ENCODE measurements around the gene TBC1D4. TPM values are rescaled to one million over a fixed set of nuclear protein-coding genes. Genes with fewer than 3 reads are reported as not detected.
"Not testable (repeated sequence)": the region's sequence is repeated elsewhere in the genome, so short reads cannot be mapped to it uniquely, and the experiment has no call there.

The TBC1D4 gene
- total RNA-seq, 4 donors from 2014 or later = 14.9 to 20.8 (median 16.6) TPM

DNA sequence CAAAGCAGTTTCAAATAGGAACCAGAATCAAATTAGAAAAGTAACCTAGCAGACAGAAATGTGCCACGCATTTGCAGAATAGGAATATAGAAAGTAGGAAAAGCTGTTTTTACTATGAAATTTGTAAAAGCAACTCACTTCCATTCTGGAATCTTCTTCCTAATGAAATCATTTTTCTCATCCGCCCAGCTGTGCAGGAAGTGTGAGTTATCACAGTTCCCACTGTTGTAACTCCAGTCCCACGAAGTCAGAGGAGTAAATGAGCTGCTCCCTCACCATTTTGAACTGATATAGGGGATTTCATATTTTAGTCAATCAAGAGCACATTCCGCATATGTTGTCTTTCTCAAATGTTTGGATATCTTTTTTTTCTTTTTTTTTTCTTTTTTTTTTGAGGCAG is 230.8 kb downstream of the TBC1D4 start:
- no peak for DNase-seq
- WGBS, 2 donors = 77 to 79% methylated on average over 4 of the region's 4 CpGs

DNA sequence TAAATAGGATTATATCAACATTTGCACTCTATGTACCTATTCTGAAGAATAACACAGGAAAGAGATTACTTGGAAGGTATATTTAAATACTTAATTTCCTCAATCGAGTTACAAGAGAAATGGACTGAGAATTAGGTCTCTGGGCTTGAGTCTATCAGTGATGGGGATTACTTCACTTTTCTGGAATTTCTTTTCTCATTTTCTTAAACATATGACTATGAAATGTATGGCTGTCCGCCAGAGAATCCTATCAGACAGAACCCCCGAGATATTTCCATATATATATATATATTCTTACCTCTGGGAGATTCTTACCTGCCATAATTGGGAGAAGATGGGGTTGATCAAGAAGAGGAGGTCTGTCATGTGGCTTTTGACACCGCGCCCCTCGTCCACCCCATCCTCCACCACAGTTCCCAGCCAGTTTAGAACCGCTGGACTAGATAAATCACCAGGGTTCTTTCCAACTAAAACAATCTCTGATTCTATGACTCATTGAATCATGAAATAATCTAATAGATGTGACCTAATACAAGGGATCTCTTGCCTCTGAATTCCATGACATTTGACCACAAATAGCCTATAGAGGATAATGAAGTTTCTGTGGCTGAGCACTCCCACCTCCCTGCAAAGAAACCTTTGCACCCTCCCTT is 231.3 kb downstream of the TBC1D4 start:
- intact Hi-C loops (cut with DNase I) = no loop called here
- no peak for TF ChIP-seq POLR2A (IDR thresholded peaks at IDR 0.05)
- TF ChIP-seq, protein P1, sequence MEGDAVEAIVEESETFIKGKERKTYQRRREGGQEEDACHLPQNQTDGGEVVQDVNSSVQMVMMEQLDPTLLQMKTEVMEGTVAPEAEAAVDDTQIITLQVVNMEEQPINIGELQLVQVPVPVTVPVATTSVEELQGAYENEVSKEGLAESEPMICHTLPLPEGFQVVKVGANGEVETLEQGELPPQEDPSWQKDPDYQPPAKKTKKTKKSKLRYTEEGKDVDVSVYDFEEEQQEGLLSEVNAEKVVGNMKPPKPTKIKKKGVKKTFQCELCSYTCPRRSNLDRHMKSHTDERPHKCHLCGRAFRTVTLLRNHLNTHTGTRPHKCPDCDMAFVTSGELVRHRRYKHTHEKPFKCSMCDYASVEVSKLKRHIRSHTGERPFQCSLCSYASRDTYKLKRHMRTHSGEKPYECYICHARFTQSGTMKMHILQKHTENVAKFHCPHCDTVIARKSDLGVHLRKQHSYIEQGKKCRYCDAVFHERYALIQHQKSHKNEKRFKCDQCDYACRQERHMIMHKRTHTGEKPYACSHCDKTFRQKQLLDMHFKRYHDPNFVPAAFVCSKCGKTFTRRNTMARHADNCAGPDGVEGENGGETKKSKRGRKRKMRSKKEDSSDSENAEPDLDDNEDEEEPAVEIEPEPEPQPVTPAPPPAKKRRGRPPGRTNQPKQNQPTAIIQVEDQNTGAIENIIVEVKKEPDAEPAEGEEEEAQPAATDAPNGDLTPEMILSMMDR (IDR thresholded peaks at IDR 0.05) = no peak
- no peak for DNase-seq
- WGBS, 2 donors = 57 to 62% methylated on average over 7 of the region's 7 CpGs
- Histone ChIP-seq H3K36me3 (no peaks in the 10 kb centered on the region), H3K4me3 (no peak overlapping the region), H3K4me1 (no peaks in the 10 kb centered on the region), H3K27ac (no peak overlapping the region), H3K27me3 (no peaks in the 10 kb centered on the region), H3K9me3 (peaks cover 0 to 8% (median 0%) of the 10 kb centered on the region in 3 donors)

More for the DNA sequence above, 230.8 kb downstream of the TBC1D4 start:
- TF ChIP-seq POLR2A (IDR thresholded peaks at IDR 0.05) = no peak
- TF ChIP-seq, protein P1 (IDR thresholded peaks at IDR 0.05) = no peak
- H3K4me1 ChIP-seq = no peaks in the 10 kb centered on the region
- peaks cover 0 to 8% (median 0%) of the 10 kb centered on the region in 3 donors for H3K9me3 ChIP-seq
- intact Hi-C loops (cut with DNase I) = no loop called here
- H3K36me3 ChIP-seq = no peaks in the 10 kb centered on the region
- H3K27ac ChIP-seq = no peak overlapping the region
- no peaks in the 10 kb centered on the region for H3K27me3 ChIP-seq
- no peak overlapping the region for H3K4me3 ChIP-seq

DNA sequence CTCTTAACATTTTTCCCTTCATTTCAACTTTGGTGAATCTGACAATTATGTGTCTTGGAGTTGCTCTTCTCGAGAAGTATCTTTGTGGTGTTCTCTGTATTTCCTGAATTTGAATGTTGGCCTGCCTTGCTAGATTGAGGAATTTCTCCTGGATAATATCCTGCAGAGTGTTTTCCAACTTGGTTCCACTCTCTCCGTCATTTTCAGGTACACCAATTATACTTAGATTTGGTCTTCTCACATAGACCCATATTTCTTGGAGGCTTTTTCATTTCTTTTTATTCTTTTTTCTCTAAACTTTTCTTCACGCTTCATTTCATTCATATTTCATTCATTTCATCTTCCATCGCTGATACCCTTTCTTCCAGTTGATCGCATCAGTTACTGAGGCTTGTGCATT is 236.4 kb downstream of the TBC1D4 start:
- H3K27me3 ChIP-seq; H3K9me3 ChIP-seq; intact Hi-C loops (cut with DNase I); H3K36me3 ChIP-seq; DNase-seq; H3K4me3 ChIP-seq; H3K27ac ChIP-seq; H3K4me1 ChIP-seq: not testable (repeated sequence)
- WGBS, 2 donors = 78 to 91% methylated on average over 5 of the region's 5 CpGs

DNA sequence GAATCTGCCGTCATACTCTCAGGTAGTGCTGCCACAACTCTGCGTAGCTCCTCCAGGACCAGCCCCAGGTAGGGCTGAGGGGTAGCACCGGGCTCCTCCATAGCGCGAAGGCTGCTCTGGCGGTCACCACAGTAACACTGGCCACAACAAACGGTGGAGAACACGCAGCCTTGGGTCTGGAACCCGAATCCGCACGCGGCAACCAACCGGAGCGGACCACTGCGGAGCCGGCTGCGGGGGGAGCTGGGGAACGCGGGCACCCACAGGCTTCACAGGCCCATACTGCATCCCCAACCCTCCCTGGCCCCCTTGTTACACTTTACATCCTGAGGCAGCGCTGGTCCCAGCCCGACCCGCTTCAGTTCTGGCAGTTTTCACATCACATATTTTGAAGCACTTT is 241.7 kb downstream of the TBC1D4 start:
- H3K4me3 ChIP-seq; intact Hi-C loops (cut with DNase I); DNase-seq; H3K27me3 ChIP-seq; H3K9me3 ChIP-seq; H3K27ac ChIP-seq; H3K4me1 ChIP-seq; H3K36me3 ChIP-seq: not testable (repeated sequence)
- 77 to 87% methylated on average over 7 to 8 of the region's 22 CpGs for WGBS, 2 donors

DNA sequence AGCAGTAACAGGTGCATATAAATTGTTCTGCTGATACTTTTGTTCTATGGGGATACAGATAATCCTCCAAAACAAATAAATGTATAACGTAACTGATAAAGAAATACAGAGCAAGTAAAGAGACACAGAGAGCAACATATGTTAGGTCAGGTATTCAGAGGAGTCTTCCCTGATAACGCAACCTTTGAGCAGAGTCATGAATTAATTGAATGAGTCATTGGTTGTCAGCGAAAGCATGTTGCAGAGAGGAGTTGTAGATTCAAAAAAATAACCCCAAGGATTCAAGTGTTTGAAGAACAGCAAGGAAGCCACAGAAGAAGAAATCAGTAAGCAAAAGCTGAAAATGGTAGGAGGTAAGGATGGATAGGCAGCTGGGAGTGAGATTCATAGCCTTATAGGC is 245.2 kb downstream of the TBC1D4 start:
- no peak for DNase-seq
- intact Hi-C loops (cut with DNase I) = no loop called here
- Histone ChIP-seq H3K27me3 (no peaks in the 10 kb centered on the region), H3K4me3 (no peak overlapping the region), H3K4me1 (no peaks in the 10 kb centered on the region), H3K9me3 (no peaks in the 10 kb centered on the region), H3K27ac (no peak overlapping the region), H3K36me3 (no peaks in the 10 kb centered on the region)
- no peak for TF ChIP-seq POLR2A (IDR thresholded peaks at IDR 0.05)
- TF ChIP-seq, protein P1 (IDR thresholded peaks at IDR 0.05) = no peak
- 51 to 71% methylated on average over 3 of the region's 3 CpGs for WGBS, 2 donors

Other genes with a start within 250 kb of the TBC1D4 start
- gene COMMD6, start 55.7 kb upstream of the TBC1D4 start, total RNA-seq = 10 to 100 TPM; 19.0 to 61.4 (median 38.1) TPM
- gene UCHL3, start 67.6 kb upstream of the TBC1D4 start, total RNA-seq = 10 to 100 TPM; 39.9 to 78.2 (median 54.2) TPM
- 100 to 1,000 TPM in 3 of 4 donors, 10 to 100 TPM in 1; 87.0 to 293 (median 187) TPM for gene LMO7, start 154.2 kb upstream of the TBC1D4 start, total RNA-seq

Measured in esophagus squamous epithelium (tissue), 5 donors.